Activated CD4-positive, alpha-beta memory T cell treated with anti-CD3 and anti-CD28 coated beads, Interleukin-2, amount 10 ng/mL, durations not matched to agents 7 days and 5 days (primary cell): ENCODE results near the gene GAL3ST2. TPM values are rescaled to one million over a fixed set of nuclear protein-coding genes. Genes with fewer than 3 reads are reported as not detected.
"Not testable (repeated sequence)": the region's sequence is repeated elsewhere in the genome, so short reads cannot be mapped to it uniquely, and the experiment has no call there.

Experiments
- CTCF ChIA-PET: fragments of 350-600 bp; sonication (Branson Sonifier 250); formaldehyde crosslinking; loops from one replicate; lab custom pipeline; 2021; ENCODE audit warnings: antibody characterized with exemption, inconsistent platforms; lab: Charles Lee
- POLR2A ChIA-PET: fragments of 350-600 bp; sonication (Branson Sonifier 250); formaldehyde crosslinking; loops from one replicate; lab custom pipeline; 2021; ENCODE audit warnings: antibody characterized with exemption; lab: Charles Lee
- DNase-seq: peaks from one replicate; pipeline ENCODE4 v3.0.0-alpha.2; 2020
- H3K27ac Mint-ChIP-seq: one replicate; pipeline ENCODE4 v1.8.0; 2021; ENCODE audit warnings: mild to moderate bottlenecking, mixed read lengths
- H3K27me3 Mint-ChIP-seq: one replicate; pipeline ENCODE4 v1.8.0; 2021; ENCODE audit warnings: mixed read lengths
- H3K36me3 Mint-ChIP-seq: one replicate; pipeline ENCODE4 v1.8.0; 2021; ENCODE audit warnings: low read depth, mixed read lengths
- H3K4me1 Mint-ChIP-seq: one replicate; pipeline ENCODE4 v1.8.0; 2021; ENCODE audit warnings: mixed read lengths
- H3K4me3 Mint-ChIP-seq: one replicate; pipeline ENCODE4 v1.8.0; 2021; ENCODE audit warnings: mild to moderate bottlenecking, mixed read lengths
- H3K9me3 Mint-ChIP-seq: one replicate; pipeline ENCODE4 v1.8.0; 2021; ENCODE audit warnings: mixed read lengths
- total RNA-seq, 2 experiments: library from RNA; stranded (reverse); gene quantifications; one replicate each; pipeline ENCODE4 v1.2.3, GENCODE V29; 2021

The GAL3ST2 gene
- total RNA-seq, 2 experiments from 2014 or later = 0.23 to 0.58 TPM

DNA sequence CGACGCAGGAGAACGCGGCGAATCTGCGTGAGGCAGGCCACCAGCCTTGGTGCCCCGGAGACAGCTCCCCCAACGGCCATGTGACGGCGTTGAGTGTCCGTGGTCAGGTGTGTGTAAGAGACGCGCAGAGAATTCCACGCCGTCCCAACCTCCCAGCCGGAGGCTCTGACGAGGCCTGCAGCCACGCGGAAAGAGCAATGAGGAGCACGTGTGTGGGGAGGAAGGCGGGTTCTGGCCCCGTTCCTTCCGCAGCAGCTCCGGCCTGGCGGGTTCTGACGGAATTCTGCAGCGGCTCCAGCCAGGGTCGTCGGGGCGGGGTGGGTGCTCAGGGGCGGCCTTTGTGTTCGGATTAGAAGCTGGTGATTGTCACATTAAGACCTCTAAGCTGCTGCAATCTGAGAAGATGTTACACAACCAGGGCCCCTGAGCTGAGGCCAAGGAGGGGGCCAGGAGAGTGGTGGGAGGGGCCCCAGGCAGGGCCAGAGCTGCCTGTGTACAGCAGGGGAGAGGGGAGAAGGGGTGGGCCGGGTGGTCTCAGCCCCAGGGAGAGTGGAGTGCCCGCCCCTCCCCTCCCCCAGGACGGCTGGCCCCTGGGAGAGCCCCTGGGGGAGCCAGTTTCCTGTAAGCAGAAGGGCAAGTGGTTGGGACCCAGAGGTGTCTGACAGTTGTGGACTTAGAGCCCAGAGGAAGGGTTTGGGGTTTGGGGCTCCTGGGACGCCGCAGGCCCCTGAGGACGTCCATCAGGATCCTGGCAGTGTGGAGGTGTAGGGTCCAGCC lies 5.1 kb upstream of the GAL3ST2 start:
- H3K27me3 Mint-ChIP-seq = no peaks in the 10 kb centered on the region
- no peak overlapping the region for H3K27ac Mint-ChIP-seq
- H3K36me3 Mint-ChIP-seq = no peaks in the 10 kb centered on the region
- H3K9me3 Mint-ChIP-seq = no peaks in the 10 kb centered on the region
- H3K4me1 Mint-ChIP-seq = peaks cover 9% of the 10 kb centered on the region
- peak; percentile 15 for DNase-seq
- POLR2A ChIA-PET = interaction anchor here (1.1 to 4.1 kb wide), 2 partner anchors 8 to 22 kb away, joined by 3 to 21 read pairs; no protein-coding TSS in a partner anchor
- CTCF ChIA-PET = no interaction called here
- H3K4me3 Mint-ChIP-seq = no peak overlapping the region

DNA sequence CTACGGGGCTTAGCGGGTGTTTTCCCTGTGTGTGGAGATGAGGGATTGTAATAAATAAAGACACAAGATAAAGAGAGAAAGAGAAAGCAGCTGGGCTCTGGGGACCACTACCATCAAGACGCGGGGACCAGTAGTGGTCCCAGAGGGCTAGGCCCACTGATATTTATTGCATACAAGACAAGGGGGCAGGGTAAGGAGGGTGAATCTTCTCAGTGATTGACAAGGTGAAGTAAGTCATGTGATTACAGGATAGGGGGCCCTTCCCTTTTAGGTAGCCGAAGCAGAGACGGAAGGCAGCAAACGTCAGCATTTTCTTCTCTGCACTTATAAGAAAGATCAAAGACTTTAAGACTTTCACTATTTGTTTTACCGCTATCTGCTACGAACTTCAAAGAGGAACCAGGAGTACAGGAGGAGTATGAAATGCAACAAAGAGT lies 4.5 kb upstream of the GAL3ST2 start:
- Mint-ChIP-seq H3K4me1 (peaks cover 9% of the 10 kb centered on the region), H3K4me3 (no peak overlapping the region), H3K27ac (no peak overlapping the region), H3K36me3 (no peaks in the 10 kb centered on the region), H3K27me3 (no peaks in the 10 kb centered on the region), H3K9me3 (no peaks in the 10 kb centered on the region)
- peak; percentile 26 for DNase-seq
- ChIA-PET POLR2A (interaction anchor here (1.1 to 4.1 kb wide), 3 partner anchors 9 to 21 kb away, joined by 3 to 21 read pairs (median 3); no protein-coding TSS in a partner anchor), CTCF (no interaction called here)

DNA sequence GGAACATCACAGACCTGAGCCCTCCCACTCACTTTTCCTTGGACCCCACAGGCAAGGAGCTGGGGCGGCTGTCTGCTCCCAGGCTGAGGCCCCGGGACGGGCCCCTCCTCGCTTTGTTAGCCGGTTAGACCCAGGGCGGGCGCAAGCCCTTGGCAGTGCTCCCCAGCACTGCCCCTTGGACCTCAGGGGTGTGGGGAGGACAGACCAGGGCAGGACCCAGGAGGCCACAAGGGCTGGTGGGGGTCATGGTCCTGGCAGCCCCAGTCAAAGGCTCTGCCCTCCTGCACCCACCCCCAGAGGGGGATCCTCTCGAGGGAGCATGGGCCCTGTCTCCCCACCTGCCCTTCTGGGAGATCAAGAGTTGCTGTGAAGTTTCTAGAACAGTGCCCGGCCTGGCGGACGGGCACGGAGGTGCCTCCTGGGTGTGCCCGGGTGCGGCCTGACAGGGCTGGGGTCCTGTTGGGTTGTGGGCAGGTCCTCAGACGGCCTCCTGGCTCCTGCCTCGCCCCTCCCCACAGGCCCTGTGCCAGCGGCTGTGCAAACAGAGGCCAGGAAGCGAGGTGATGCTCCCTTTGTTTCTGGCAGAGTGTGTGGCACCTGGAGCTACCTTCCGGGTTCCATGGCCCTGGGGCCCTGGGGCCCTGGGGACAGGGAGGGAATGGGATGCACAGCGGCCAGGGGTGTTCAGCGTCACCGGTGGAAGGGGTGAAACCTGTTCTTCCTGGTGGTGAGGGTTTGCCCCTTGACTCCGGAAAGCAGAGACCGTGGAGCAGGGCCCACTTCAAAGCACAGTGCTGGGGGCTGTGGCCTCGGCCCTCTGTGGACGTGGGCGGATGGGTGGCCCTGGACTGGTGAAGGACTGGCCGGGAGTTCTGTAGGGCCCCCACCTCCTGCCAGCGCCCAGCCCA lies 2.9 kb upstream of the GAL3ST2 start:
- Mint-ChIP-seq H3K27me3 (no peaks in the 10 kb centered on the region), H3K4me1 (peaks cover 9% of the 10 kb centered on the region), H3K4me3 (no peak overlapping the region), H3K27ac (no peak overlapping the region), H3K36me3 (no peaks in the 10 kb centered on the region), H3K9me3 (no peaks in the 10 kb centered on the region)
- POLR2A ChIA-PET = interaction anchor here (1.1 to 4.1 kb wide), 3 partner anchors 7 to 31 kb away, joined by 3 to 21 read pairs (median 3); no protein-coding TSS in a partner anchor
- peak; percentile 15 for DNase-seq
- CTCF ChIA-PET = no interaction called here

DNA sequence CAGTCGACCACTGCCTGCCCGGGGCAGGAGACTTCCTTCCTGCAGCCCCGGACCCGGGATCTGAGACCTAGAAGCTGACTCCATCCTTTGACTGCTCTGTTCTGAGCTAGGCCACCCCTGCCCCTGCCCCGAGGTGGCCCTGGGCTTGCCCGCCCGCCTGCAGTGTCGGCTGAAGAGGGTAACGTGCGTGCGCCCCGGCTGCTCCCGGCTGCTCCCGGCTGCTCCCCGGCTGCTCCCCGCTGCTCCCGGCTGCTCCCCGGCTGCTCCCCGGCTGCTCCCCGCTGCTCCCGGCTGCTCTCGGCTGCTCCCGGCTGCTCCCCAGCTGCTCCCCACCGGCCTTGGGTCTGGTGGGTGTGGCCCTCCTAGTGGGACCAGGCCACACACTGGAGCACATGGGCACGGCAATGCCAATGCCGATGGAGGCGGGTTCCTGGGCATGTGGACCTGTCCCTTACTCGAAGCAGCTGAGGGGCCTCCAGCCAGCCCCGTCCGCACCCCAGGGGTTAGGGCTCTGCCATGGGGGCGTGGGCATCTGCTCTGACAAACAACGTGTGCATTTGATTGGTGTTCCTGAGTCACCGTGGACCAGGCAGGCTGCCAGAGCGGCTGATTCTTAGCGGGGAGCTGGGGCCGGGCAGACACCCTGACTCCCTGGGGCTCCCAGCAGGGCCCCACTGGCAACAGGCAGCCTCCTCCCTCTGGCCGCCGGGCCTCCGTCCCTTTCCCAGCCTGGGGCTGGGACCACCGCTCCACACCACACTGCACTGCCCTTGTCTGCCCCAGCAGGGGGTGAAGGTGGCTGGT lies 2.0 kb upstream of the GAL3ST2 start:
- CTCF ChIA-PET = no interaction called here
- peaks cover 9% of the 10 kb centered on the region for H3K4me1 Mint-ChIP-seq

DNA sequence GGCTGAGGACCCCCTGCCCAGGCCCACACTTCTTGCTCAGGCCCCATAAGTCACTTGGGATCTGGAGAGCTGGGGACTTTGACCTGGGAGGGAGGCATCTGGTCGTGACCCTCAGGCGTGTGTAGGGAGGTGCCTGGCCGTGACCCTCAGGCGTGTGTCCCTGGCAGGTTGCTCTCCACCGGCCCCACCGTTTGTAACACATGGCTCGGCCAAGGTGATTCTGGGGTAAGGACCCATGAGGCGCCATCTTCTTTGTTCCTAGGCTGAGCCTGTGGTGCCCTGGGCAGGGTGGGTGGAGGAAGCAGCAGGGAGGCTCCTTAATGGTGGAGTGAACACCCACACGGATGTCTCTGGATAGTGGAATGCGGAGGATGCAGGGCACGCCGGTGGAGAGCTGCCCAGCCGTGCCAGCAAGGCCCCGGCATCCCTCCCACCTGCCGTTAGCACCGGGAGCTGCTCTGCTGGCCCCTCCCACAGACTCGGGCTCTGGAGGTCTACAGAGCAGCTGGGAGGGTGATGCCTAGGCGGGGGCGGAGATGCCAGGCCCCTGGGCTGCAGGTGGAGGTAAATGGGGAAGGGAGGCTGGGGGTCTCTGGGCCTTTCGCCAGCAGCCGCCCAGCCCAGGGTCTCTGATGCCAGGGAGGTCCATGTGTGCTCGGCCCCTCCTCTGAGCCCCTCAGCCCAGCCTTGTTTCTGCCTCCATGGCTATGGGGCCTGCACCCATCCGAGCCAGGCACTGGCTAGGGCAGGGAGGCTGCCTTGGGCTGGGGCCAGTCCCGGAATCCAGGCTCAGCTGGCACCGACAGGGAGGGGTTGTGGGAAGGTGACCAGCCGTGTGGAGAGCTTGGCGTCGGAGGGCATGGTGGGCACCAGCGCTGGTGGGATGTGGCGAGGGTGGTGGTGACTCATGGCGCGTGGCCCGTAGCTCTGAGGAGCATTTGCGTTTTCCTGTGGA lies 1.1 kb upstream of the GAL3ST2 start:
- ChIA-PET POLR2A (interaction anchor here (1.2 kb wide), 1 partner anchor 14 kb away, joined by 3 read pairs; no protein-coding TSS in a partner anchor), CTCF (interaction anchor here (0.8 kb wide), 1 partner anchor 103 kb away, joined by 3 read pairs; no protein-coding TSS in a partner anchor)
- Mint-ChIP-seq H3K9me3 (peaks cover 4% of the 10 kb centered on the region), H3K4me1 (peaks cover 9% of the 10 kb centered on the region), H3K27ac (no peak overlapping the region), H3K27me3 (no peaks in the 10 kb centered on the region), H3K36me3 (no peaks in the 10 kb centered on the region), H3K4me3 (no peak overlapping the region)
- peak; percentile 11 for DNase-seq

More for the DNA sequence above, 2.0 kb upstream of the GAL3ST2 start:
- H3K9me3 Mint-ChIP-seq = peaks cover 2% of the 10 kb centered on the region
- H3K4me3 Mint-ChIP-seq = no peak overlapping the region
- POLR2A ChIA-PET = interaction anchor here (4.1 kb wide), 1 partner anchor 12 kb away, joined by 21 read pairs; no protein-coding TSS in a partner anchor
- DNase-seq = peak; percentile 13
- H3K36me3 Mint-ChIP-seq = no peaks in the 10 kb centered on the region
- no peak overlapping the region for H3K27ac Mint-ChIP-seq
- no peaks in the 10 kb centered on the region for H3K27me3 Mint-ChIP-seq

DNA sequence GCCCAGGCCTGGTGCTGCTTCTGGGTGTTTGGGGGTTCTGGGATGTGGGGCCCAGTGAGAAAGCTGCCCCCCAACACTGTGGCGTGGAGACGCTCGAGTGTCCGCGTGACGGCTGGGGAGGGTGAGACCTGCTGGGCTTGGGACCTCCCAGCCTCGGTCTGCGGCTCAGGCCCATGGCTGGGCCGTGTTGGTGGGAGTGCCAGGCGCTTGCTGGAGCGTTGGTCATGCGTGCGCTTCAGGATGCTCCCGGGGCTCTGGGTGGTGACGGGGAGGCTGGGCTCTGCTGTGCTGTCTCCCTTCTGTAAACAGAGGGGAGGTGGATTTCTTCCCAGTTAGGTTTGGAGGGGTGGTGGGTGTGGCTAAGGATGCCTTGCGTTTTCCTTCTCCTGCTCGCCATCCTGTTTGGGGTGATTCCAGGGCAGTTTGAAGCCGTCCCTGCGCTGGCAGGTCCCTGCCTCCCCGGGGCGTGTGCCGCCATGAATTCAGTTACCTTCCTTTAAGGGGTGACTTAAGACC lies 606 bp downstream of the GAL3ST2 start:
- H3K27me3 Mint-ChIP-seq = peaks cover 3% of the 10 kb centered on the region
- peaks cover 11% of the 10 kb centered on the region for H3K9me3 Mint-ChIP-seq
- no peaks in the 10 kb centered on the region for H3K36me3 Mint-ChIP-seq
- H3K27ac Mint-ChIP-seq = no peak overlapping the region
- POLR2A ChIA-PET = interaction anchor here (2.0 kb wide), 1 partner anchor 14 kb away, joined by 6 read pairs; no protein-coding TSS in a partner anchor
- H3K4me1 Mint-ChIP-seq = peaks cover 4% of the 10 kb centered on the region
- no peak overlapping the region for H3K4me3 Mint-ChIP-seq
- CTCF ChIA-PET = no interaction called here
- DNase-seq = no peak

DNA sequence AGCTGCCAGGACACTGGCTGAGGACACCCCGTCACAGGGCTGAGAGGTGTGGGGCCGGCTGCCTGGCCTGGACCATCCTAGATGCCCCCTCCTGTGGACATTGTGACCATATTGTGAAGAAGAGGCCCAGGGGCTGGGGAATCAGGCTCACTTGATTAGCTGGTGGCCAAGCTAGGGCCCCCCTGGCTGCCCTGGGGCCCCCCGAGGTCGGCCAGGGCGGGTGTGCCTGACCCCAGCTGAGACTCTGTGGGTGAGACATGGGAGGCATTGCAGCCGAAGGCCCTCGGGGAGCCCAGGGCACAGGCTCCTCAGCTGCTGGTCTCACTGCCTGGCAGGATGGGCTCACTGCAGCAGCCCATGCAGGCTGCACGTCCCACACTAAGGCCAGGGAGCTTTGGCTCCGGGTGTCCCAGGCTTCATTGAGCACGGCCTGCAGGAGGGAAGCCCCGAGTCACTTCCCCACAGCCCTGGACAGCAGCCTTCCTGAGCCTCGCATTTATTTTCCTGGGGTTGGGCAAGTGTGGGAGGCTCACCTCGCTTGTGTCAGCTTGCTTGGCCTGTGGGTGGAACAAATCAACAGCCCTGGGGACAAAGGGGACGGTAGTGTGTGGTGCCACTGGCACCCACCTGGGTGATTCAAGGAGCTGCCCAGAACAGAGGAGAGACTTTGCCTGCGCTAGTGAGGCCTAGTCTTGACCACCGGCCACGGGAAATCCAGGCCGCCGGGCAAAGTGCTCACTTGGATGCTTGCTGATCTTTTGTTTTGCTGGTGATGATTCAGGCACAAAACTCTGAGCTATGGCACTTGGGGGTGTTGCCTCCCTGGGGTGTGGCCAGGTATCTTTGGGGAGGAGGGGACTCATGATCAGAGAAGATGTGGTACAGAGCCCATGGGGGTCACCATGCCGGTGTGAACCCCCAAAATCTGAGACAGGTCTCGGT lies 1.3 kb downstream of the GAL3ST2 start:
- Mint-ChIP-seq H3K4me1 (no peaks in the 10 kb centered on the region), H3K4me3 (no peak overlapping the region), H3K36me3 (no peaks in the 10 kb centered on the region), H3K27ac (no peak overlapping the region), H3K27me3 (peaks cover 3% of the 10 kb centered on the region), H3K9me3 (peaks cover 13% of the 10 kb centered on the region)
- peak; percentile 11 for DNase-seq
- CTCF ChIA-PET = interaction anchor here (0.7 kb wide), 1 partner anchor 11 kb away, joined by 4 read pairs; no protein-coding TSS in a partner anchor
- POLR2A ChIA-PET = interaction anchor here (0.9 to 2.0 kb wide), 2 partner anchors 9 to 15 kb away, joined by 3 to 6 read pairs; no protein-coding TSS in a partner anchor

DNA sequence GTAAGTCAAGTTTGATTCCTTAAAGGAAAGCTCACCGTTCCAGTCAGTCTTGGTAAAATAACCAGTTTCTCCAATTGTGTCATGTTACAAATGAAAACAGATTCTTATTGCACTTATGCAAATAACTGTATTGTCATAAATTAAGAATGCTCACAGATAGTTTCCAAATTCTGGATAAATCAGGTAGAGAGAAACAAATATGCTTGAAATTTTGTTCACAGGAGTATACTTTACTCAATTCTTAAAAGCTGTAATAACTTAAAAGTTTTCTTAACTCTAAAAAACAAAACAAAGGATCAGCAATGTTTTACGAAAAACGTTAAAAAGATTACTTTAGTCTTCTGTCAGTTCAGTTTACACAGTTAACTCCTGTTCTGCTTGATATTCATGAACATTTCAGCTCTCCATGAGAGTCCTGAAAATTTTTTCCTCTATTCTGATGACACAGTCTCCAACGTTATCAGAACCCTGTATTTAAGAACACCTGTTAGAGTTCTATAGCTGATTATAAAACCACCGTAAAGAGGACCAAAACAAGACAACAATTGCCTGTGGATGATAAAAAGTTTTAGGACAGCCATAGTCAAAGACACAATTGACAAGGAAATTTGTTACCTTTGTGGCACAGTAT lies 4.4 kb downstream of the GAL3ST2 start:
- H3K27ac Mint-ChIP-seq = no peak overlapping the region
- no peak overlapping the region for H3K4me3 Mint-ChIP-seq
- ChIA-PET CTCF (no interaction called here), POLR2A (interaction anchor here (0.7 to 1.4 kb wide), 2 partner anchors 8 to 11 kb away, joined by 3 read pairs; no protein-coding TSS in a partner anchor)
- peaks cover 7% of the 10 kb centered on the region for H3K27me3 Mint-ChIP-seq
- peaks cover 2% of the 10 kb centered on the region for H3K36me3 Mint-ChIP-seq
- no peaks in the 10 kb centered on the region for H3K4me1 Mint-ChIP-seq
- peaks cover 13% of the 10 kb centered on the region for H3K9me3 Mint-ChIP-seq
- DNase-seq = no peak

DNA sequence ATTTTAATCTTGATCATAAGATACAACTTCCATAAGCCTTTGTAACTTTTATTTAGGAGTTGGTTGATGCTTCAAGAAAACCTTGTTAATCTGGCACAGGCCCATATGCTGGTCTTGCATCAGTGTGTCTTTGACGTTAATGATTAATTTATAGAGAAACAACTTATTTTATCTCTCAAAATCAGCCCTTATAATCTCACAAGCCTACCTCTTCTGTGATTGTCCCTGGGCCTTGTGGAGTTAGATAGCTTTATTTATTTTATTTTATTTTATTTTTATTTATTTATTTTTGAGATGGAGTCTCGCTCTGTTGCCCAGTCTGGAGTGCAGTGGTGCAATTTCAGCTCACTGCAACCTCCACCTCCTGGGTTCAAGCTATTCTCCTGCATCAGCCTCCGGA lies 5.4 kb downstream of the GAL3ST2 start:
- H3K27ac Mint-ChIP-seq, H3K36me3 Mint-ChIP-seq, H3K27me3 Mint-ChIP-seq, DNase-seq, H3K4me1 Mint-ChIP-seq, CTCF ChIA-PET, H3K4me3 Mint-ChIP-seq, POLR2A ChIA-PET: not testable (repeated sequence)
- peaks cover 13% of the 10 kb centered on the region for H3K9me3 Mint-ChIP-seq

DNA sequence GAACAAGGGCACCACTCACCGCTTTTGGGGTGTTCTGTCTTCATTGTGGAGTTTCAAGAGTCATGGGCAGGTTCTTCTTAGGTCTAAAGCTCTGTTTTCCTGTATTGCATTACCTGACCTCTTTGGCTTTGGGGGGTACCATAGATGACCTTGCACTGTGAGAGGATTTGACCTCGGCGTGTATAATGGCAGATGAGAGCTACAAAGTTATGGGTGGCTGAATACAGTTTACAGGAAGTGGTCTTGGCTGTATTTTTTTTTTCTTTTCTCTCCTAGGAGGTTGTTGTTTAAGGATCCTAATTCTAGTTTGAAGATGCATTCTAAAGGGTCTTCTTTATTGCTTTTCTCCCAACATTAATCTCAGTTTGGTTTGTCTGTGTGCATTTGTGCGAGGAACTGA lies 11.5 kb downstream of the GAL3ST2 start:
- ChIA-PET CTCF (interaction anchor here (1.2 kb wide), 1 partner anchor 24 kb away, joined by 3 read pairs; no protein-coding TSS in a partner anchor), POLR2A (interaction anchor here (1.1 kb wide), 1 partner anchor 17 kb away, joined by 3 read pairs; no protein-coding TSS in a partner anchor)
- H3K4me1 Mint-ChIP-seq = peaks cover 14% of the 10 kb centered on the region
- no peak overlapping the region for H3K27ac Mint-ChIP-seq
- H3K9me3 Mint-ChIP-seq = peaks cover 27% of the 10 kb centered on the region
- H3K36me3 Mint-ChIP-seq = peaks cover 12% of the 10 kb centered on the region
- no peak for DNase-seq
- peaks cover 16% of the 10 kb centered on the region for H3K27me3 Mint-ChIP-seq
- no peak overlapping the region for H3K4me3 Mint-ChIP-seq
